KMS-11 (cell line): ENCODE data around the gene CLTCL1.

ENCODE experiments used
- H2AFZ ChIP-seq: fragments of 200-600 bp; sonication (generic); 2 replicates; pipeline ENCODE4 v1.6.1; 2016; ENCODE audit warnings: antibody characterized with exemption, mixed run types, low read depth
- H3K27ac ChIP-seq: fragments of 200-600 bp; sonication (generic); 2 replicates; pipeline ENCODE4 v1.6.1; 2016; ENCODE audit warnings: mild to moderate bottlenecking, mixed run types
- H3K27me3 ChIP-seq: fragments of 200-600 bp; sonication (generic); 2 replicates; pipeline ENCODE4 v1.6.1; 2017; ENCODE audit warnings: mild to moderate bottlenecking, low read depth, mixed run types, moderate library complexity; ENCODE audit not compliant: insufficient read depth
- H3K36me3 ChIP-seq: fragments of 200-600 bp; sonication (generic); 2 replicates; pipeline ENCODE4 v1.6.1; 2017; ENCODE audit warnings: mild to moderate bottlenecking, mixed run types; ENCODE audit not compliant: insufficient read depth
- H3K4me1 ChIP-seq: fragments of 200-600 bp; sonication (generic); 2 replicates; pipeline ENCODE4 v1.6.1; 2016; ENCODE audit warnings: mild to moderate bottlenecking, low read depth, mixed run types; ENCODE audit not compliant: poor library complexity, severe bottlenecking
- H3K4me2 ChIP-seq: fragments of 200-600 bp; sonication (generic); 2 replicates; pipeline ENCODE4 v1.7.0; 2016; ENCODE audit warnings: mild to moderate bottlenecking, mixed run types
- H3K4me3 ChIP-seq: fragments of 200-600 bp; sonication (generic); IDR thresholded peaks from 2 replicates; pipeline ENCODE4 v1.6.1; 2017; ENCODE audit warnings: low read depth, low read length, mixed read lengths; ENCODE audit not compliant: insufficient read depth
- H3K79me2 ChIP-seq: fragments of 200-600 bp; sonication (generic); 2 replicates; pipeline ENCODE4 v1.6.1; 2016; ENCODE audit warnings: low read depth, mixed run types; ENCODE audit not compliant: insufficient read depth
- H3K9ac ChIP-seq: fragments of 200-600 bp; sonication (generic); 2 replicates; pipeline ENCODE4 v1.6.1; 2016; ENCODE audit warnings: mild to moderate bottlenecking, mixed run types
- H4K20me1 ChIP-seq: fragments of 200-600 bp; sonication (generic); 2 replicates; pipeline ENCODE4 v1.6.1; 2016; ENCODE audit warnings: mild to moderate bottlenecking, mixed run types; ENCODE audit not compliant: insufficient read depth
- TF ChIP-seq, protein P1 (sequence below): fragments of 200-600 bp; sonication (generic); conservative IDR thresholded peaks from 2 replicates; pipeline ENCODE4 v1.6.1; 2017; ENCODE audit warnings: low read depth, mild to moderate bottlenecking, antibody characterized with exemption, low read length, moderate library complexity, mixed read lengths

CLTCL1 gene

DNA sequence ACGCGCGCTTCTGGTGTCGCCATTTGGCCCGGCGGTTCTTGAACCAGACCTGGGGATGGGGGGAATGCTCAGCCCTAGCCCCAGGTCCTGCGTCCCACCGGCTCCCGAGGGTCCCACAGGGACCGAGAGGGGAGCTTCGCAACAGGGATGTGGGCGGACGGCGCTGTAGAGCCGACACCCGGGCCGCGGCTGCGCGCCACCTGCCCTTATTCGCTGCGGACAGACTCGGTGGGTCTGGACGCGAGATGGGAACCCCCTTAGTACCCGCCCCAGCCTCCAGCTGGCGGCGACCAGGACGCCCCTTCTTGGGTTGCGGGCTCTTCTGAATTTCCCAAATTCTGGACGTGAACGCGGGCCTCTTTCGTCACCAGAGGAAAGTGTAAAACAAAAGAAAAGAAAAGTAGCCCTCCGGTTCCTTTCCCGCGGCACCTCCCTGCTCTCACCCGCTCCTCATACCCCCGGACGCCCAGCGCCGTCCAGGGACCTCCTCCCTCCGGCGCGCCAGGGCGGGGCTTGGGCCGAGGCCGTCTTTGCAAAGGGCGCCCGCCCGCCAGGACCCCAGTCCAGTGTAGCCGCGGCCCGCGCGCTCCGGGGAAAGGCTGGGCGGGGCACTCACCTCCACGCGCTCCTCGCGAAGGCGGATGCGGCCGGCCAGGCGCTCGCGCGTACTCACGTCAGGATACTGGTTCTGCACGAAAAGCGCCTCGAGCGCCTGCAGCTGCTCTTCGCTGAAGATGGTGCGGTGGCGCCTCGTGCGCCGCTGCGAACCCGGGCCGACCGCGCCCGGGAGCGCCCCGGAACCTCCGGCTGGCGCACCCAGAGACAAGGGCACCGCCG is 142.3 kb downstream of the CLTCL1 start:
- Histone ChIP-seq H3K4me2 (no peak overlapping the region), H3K79me2 (no peaks in the 10 kb centered on the region), H3K36me3 (no peaks in the 10 kb centered on the region), H3K4me1 (peaks cover 6% of the 10 kb centered on the region), H3K27me3 (peaks cover 21% of the 10 kb centered on the region; the same call in 1 of the 2 replicates), H3K27ac (no peak overlapping the region), H4K20me1 (no peaks in the 10 kb centered on the region), H3K9ac (no peak overlapping the region), H2AFZ (no peak overlapping the region), H3K4me3 (no peak overlapping the region)
- TF ChIP-seq, protein P1, sequence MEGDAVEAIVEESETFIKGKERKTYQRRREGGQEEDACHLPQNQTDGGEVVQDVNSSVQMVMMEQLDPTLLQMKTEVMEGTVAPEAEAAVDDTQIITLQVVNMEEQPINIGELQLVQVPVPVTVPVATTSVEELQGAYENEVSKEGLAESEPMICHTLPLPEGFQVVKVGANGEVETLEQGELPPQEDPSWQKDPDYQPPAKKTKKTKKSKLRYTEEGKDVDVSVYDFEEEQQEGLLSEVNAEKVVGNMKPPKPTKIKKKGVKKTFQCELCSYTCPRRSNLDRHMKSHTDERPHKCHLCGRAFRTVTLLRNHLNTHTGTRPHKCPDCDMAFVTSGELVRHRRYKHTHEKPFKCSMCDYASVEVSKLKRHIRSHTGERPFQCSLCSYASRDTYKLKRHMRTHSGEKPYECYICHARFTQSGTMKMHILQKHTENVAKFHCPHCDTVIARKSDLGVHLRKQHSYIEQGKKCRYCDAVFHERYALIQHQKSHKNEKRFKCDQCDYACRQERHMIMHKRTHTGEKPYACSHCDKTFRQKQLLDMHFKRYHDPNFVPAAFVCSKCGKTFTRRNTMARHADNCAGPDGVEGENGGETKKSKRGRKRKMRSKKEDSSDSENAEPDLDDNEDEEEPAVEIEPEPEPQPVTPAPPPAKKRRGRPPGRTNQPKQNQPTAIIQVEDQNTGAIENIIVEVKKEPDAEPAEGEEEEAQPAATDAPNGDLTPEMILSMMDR = no peak

DNA sequence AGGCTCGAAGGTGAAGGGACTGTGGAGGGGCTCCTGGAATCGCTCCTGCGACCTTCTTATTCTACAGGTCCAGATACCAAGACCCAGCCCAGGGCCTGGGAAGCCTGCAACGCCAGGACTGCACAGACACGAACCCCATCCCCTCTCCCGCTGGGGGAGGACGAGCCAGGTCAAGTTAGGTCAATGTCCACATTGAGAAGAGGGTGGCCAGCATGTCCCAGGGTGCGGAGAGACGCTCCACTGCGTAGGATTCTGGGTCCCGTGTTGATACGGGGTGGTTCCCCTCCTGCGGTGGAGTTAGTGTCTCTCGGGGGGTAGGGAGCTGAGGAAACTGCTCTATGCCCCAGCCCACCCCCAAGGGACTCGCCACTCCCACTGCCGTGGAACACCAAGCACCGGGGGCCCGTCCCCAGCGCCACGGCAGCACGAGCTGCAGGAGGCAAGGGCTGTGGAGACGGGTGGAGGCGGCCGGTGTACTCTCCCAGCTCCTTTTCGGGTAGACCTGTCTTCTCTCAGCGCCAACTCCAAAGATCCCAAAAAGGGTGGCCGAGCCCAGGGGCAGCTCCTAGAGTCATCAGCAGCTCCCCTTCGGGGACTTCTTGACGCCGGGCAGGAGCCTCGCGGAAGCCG is 143.0 kb downstream of the CLTCL1 start:
- Histone ChIP-seq H3K4me3 (no peak overlapping the region), H3K27ac (no peak overlapping the region), H3K27me3 (peaks cover 17% of the 10 kb centered on the region; the same call in 1 of the 2 replicates), H3K79me2 (peaks cover 7% of the 10 kb centered on the region; the same call in 1 of the 2 replicates), H2AFZ (no peak overlapping the region), H3K9ac (no peak overlapping the region), H3K36me3 (no peaks in the 10 kb centered on the region), H3K4me1 (peaks cover 7% of the 10 kb centered on the region), H3K4me2 (no peak overlapping the region), H4K20me1 (no peaks in the 10 kb centered on the region)
- TF ChIP-seq, protein P1 = no peak

DNA sequence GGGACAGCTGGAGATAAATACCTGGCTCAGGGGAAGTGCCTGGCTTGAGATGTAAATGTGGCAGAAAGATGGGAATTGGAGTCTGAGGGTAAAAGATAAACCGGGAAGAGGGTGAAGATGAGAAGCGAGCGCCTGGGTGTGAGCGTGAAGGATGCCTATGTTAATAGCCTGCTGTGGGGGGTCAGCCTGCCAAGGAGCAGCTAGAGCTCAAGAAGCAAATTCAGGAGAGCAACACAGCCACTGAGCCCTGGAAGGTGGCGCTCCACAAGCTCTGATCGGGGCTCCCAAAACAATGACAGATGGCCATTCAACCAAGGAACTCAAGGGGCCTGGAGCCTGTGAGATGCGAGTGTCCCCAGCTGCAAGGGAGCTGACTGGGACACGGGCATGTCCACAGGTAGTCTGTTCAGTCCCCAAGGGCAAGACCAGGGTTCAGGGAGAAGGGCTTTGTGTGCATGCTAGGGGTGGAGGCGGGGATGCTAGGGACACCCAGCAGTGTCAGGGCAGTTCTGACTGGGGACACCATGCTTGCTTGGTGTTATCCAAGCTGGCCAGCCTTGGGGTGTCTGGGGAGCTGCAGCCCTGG is 144.2 kb downstream of the CLTCL1 start:
- Histone ChIP-seq H3K79me2 (peaks cover 17% of the 10 kb centered on the region; the same call in 1 of the 2 replicates), H3K9ac (no peak overlapping the region), H3K4me1 (peaks cover 10% of the 10 kb centered on the region), H3K36me3 (no peaks in the 10 kb centered on the region), H2AFZ (no peak overlapping the region), H3K4me3 (no peak overlapping the region), H3K27me3 (peaks cover 9% of the 10 kb centered on the region; the same call in 1 of the 2 replicates), H4K20me1 (no peaks in the 10 kb centered on the region), H3K4me2 (no peak overlapping the region), H3K27ac (no peak overlapping the region)
- TF ChIP-seq, protein P1 = no peak

DNA sequence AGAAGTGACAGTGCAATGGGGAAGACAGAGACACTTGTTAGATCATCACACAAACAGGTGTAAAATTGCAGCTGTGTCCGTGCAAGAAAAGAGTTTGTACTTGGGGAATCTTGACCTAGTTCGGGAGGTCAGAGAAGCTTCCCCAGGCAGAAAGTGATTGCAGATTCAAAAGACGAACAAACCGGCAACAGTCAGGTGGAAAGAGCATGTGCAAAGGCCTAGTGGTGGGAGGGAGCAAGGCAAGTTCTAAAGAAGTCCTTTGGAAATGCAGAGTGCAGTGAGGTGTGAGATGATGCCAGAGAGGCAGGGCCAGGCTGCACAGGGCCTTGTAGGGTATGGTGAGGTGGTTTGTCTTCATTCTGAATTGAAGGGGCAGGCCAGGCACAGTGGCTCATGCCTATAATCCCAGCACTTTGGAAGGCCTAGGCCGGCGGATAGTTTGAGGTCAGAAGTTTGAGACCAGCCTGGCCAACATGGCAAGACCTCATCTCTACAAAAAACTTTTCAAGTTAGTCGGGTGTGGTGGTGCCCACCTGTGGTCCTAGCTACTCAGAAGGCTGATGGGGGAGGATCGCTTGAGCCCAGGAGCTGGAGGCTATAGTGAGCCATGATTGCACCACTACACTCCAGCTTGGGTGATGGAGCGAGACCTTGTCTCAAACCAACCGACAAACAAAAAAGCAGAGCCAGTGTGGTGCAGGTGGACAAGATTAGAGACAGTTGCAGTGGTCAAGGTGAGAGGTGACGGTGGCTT is 145.1 kb downstream of the CLTCL1 start:
- no peak overlapping the region for H3K4me2 ChIP-seq
- TF ChIP-seq, protein P1 = no peak
- peaks cover 10% of the 10 kb centered on the region for H3K4me1 ChIP-seq
- no peak overlapping the region for H2AFZ ChIP-seq
- no peak overlapping the region for H3K9ac ChIP-seq
- H3K4me3 ChIP-seq = no peak overlapping the region
- peaks cover under 1% of the 10 kb centered on the region; the same call in 1 of the 2 replicates for H3K27me3 ChIP-seq
- H3K36me3 ChIP-seq = no peaks in the 10 kb centered on the region
- H4K20me1 ChIP-seq = no peaks in the 10 kb centered on the region
- no peak overlapping the region for H3K27ac ChIP-seq
- H3K79me2 ChIP-seq = peaks cover 17% of the 10 kb centered on the region; the same call in 1 of the 2 replicates
